A549 (cell line): ENCODE results near the gene IFITM5. TPM values are rescaled to one million over a fixed set of nuclear protein-coding genes. Genes with fewer than 3 reads are reported as not detected.

ENCODE experiments used
- ATAC-seq, 2 experiments: fragments of 200-7000 bp in 1 of 2; fragments of >200 bp in 1 of 2; cut with Nextera tagmentation in 1 of 2; cut with Tn5 transposase in 1 of 2; 3 replicates each; pipeline versions ENCODE4 v1.8.0 to v1.9.1; 2018 to 2020; ENCODE audit warnings: mild to moderate bottlenecking in 1 of 2, moderate library complexity in 1 of 2
- CTCF ChIA-PET: fragments of 300-600 bp; sonication (Branson Sonifier 250); formaldehyde crosslinking; extraction: SDS; loops from one replicate; lab custom pipeline; 2021; ENCODE audit warnings: antibody characterized with exemption, inconsistent platforms; lab: Yijun Ruan, JAX
- POLR2A ChIA-PET: fragments of 350-600 bp; formaldehyde crosslinking; extraction: SDS; loops from one replicate; lab custom pipeline; 2021; ENCODE audit warnings: antibody characterized with exemption, inconsistent platforms; lab: Yijun Ruan, JAX
- DNase-seq, 2 experiments: peaks; one replicate each; pipeline versions ENCODE4 v3.0.0 to v3.0.0-alpha.2; 2011 to 2016; ENCODE audit warnings: low read depth in 1 of 2, low spot score in 1 of 2
- FAIRE-seq: peaks from 2 replicates; lab custom pipeline; 2011; peaks lifted over from hg19 to GRCh38; lab: Jason Lieb, UNC
- H3K27ac ChIP-seq, 2 experiments: fragments of >200 bp; sonication (Bioruptor Twin); formaldehyde crosslinking; 3 replicates each; pipeline ENCODE4 v1.5.1; 2016 to 2017
- H3K4me1 ChIP-seq: fragments of >200 bp; sonication (Bioruptor Twin); formaldehyde crosslinking; 3 replicates; pipeline ENCODE4 v1.6.1; 2016
- H3K4me2 ChIP-seq: fragments of >200 bp; sonication (Bioruptor Twin); formaldehyde crosslinking; 3 replicates; pipeline ENCODE4 v1.6.1; 2016
- H3K4me3 ChIP-seq: fragments of >200 bp; sonication (Bioruptor Twin); formaldehyde crosslinking; 3 replicates; pipeline ENCODE4 v1.5.1; 2016
- H3K9me3 ChIP-seq: fragments of >200 bp; sonication (Bioruptor Twin); formaldehyde crosslinking; 3 replicates; pipeline ENCODE4 v1.6.1; 2016
- CEBPB ChIP-seq, 2 experiments: fragments of >200 bp in 1 of 2; sonication (Bioruptor Twin) in 1 of 2; formaldehyde crosslinking in 1 of 2; IDR thresholded peaks; 2 replicates each; pipeline ENCODE4 v1.6.1; 2012 to 2016
- CHD2 ChIP-seq: fragments of 150-350 bp; IDR thresholded peaks from 2 replicates; pipeline ENCODE4 v1.6.1; 2014; ENCODE audit warnings: low read length; ENCODE audit not compliant: partially characterized antibody
- EP300 ChIP-seq, 2 experiments: fragments of >200 bp; sonication (Bioruptor Twin); formaldehyde crosslinking; IDR thresholded peaks; 2 replicates in 1 of 2; 3 replicates in 1 of 2; pipeline ENCODE4 v1.6.1; 2016 to 2017
- FOSL2 ChIP-seq, 2 experiments: fragments of 450-650 bp in 1 of 2; fragments of >200 bp in 1 of 2; sonication (Bioruptor Twin) in 1 of 2; formaldehyde crosslinking; IDR thresholded peaks; 2 replicates each; pipeline versions ENCODE4 v1.5.0 to v1.6.1; 2016 to 2020; ENCODE audit warnings: mild to moderate bottlenecking in 1 of 2, moderate library complexity in 1 of 2
- GATA3 ChIP-seq: IDR thresholded peaks from 2 replicates; pipeline ENCODE4 v1.6.1; 2012; ENCODE audit warnings: borderline replicate concordance
- KDM1A ChIP-seq: fragments of 200-600 bp; sonication (generic); IDR thresholded peaks from 2 replicates; pipeline ENCODE4 v1.6.1; 2016; ENCODE audit warnings: low read depth, mild to moderate bottlenecking
- MAFK ChIP-seq: fragments of 450-650 bp; IDR thresholded peaks from 2 replicates; pipeline ENCODE4 v1.6.1; 2014; ENCODE audit not compliant: partially characterized antibody
- MYC ChIP-seq: IDR thresholded peaks from 2 replicates; pipeline ENCODE4 v1.6.1; 2012; ENCODE audit warnings: mild to moderate bottlenecking, inconsistent platforms, low read length, improper control_type of control experiment, borderline replicate concordance
- NFE2L2 ChIP-seq: fragments of 150-350 bp; conservative IDR thresholded peaks from 2 replicates; pipeline ENCODE4 v1.6.1; 2014; ENCODE audit warnings: low read length
- NR3C1 ChIP-seq: fragments of >200 bp; sonication (Bioruptor Twin); formaldehyde crosslinking; IDR thresholded peaks from 3 replicates; pipeline ENCODE4 v1.6.1; 2017
- RCOR1 ChIP-seq: fragments of 150-350 bp; IDR thresholded peaks from 2 replicates; pipeline ENCODE4 v1.6.1; 2014; ENCODE audit warnings: antibody characterized with exemption, low read length, low read depth
- TP53 ChIP-seq: fragments of 250-450 bp; sonication (Bioruptor Pico); IDR thresholded peaks from 2 replicates; pipeline ENCODE4 v1.5.0; 2021; ENCODE audit warnings: mild to moderate bottlenecking, moderate library complexity
- ZSCAN20 ChIP-seq: fragments of 250-450 bp; sonication (Bioruptor Pico); IDR thresholded peaks from 2 replicates; pipeline ENCODE4 v1.8.0; 2022; ENCODE audit warnings: mild to moderate bottlenecking, moderate library complexity
- WGBS: methylation state at CpG from one replicate; pipeline ENCODE4 v1.1.6; 2017; ENCODE audit errors: missing lambda C conversion rate; 5-methylcytosine and 5-hydroxymethylcytosine counted together
- polyA plus RNA-seq, 4 experiments: library from polyadenylated mRNA; depleted of rRNA in 3 of 4; stranded (reverse); fragments of >200 nt; fragmentation: RNase III in 1 of 4; extraction: RNeasy Plus Mini Kit Qiagen cat#74134 plus additional on column Dnase treatment in 1 of 4; gene quantifications; 2 replicates in 3 of 4; 3 replicates in 1 of 4; pipeline ENCODE4 v1.2.3, GENCODE V29; 2011 to 2017
- TF ChIP-seq, protein P1 (sequence below): fragments of 150-350 bp; IDR thresholded peaks from 2 replicates; pipeline ENCODE4 v1.6.1; 2014; ENCODE audit warnings: low read depth, mild to moderate bottlenecking, low read length
- TF ChIP-seq, protein P2 (sequence below): fragments of >200 bp; sonication (Bioruptor Twin); formaldehyde crosslinking; IDR thresholded peaks from 3 replicates; pipeline ENCODE4 v1.6.1; 2016
- TF ChIP-seq, protein P3 (sequence below): fragments of 200-600 bp; sonication (generic); IDR thresholded peaks from 2 replicates; pipeline ENCODE4 v1.6.1; 2016; ENCODE audit warnings: antibody characterized with exemption, mild to moderate bottlenecking, moderate library complexity
- TF ChIP-seq, protein P4 (sequence below): IDR thresholded peaks from 2 replicates; pipeline ENCODE4 v1.6.1; 2012; ENCODE audit warnings: low read depth, borderline replicate concordance
- TF ChIP-seq, protein P5 (sequence below): fragments of 250-450 bp; sonication (Bioruptor Pico); IDR thresholded peaks from 2 replicates; pipeline ENCODE4 v1.5.0; 2020; ENCODE audit warnings: low read depth, mild to moderate bottlenecking, moderate library complexity

The IFITM5 gene
- polyA plus RNA-seq, 2 of the 4 experiments (the other 2 are of a cell fraction) = not detected

DNA sequence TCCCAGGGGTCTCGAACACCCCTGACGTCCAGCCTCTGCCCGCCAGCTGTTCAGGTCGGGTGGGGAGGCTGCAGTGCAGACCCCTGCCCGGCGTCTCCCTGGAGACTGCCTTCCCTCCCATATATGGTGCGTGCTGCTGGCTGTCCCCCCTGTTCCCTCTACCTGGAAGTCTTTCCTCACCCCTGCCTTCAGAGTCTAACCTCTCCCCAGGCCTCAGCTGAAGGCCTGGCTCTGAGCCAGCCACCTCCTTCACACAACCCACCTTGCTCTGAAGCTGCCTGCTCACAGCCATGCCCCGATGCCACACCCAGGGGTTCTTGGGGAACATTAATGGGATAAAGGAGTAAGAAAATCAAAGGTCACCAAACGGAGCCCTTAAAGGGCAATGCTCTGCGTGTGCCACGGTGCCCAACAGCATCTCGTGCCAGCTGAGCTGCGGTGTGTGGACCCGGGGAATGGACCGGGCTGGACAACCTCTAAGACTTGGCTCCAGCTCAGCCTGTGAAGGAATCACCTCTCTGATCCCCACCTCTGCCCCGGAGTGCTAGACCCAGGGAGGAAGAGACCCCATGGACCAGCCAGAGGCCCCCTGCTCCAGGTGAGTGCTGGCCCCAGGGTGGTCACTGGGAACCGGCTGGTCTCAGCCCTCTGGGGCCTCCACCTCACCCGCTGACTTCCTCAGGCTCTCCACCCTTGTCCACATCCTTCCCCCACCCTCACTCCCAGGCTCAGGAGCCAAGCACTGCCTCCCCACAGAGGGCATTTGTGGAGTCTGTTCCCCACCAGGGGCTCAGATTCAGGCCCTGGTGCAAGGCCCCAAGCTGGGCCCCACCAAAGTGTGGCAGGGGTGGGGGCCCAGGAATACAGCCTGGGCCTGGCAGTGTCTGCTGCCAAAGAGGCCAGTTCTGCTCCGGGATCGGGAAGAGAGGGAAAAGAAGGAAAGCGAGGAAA, 21.1 kb downstream of the IFITM5 start, which contains the start of gene NLRP6 (continued):
- TF ChIP-seq, protein P1, sequence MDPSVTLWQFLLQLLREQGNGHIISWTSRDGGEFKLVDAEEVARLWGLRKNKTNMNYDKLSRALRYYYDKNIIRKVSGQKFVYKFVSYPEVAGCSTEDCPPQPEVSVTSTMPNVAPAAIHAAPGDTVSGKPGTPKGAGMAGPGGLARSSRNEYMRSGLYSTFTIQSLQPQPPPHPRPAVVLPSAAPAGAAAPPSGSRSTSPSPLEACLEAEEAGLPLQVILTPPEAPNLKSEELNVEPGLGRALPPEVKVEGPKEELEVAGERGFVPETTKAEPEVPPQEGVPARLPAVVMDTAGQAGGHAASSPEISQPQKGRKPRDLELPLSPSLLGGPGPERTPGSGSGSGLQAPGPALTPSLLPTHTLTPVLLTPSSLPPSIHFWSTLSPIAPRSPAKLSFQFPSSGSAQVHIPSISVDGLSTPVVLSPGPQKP = no peak
- TF ChIP-seq, protein P2, sequence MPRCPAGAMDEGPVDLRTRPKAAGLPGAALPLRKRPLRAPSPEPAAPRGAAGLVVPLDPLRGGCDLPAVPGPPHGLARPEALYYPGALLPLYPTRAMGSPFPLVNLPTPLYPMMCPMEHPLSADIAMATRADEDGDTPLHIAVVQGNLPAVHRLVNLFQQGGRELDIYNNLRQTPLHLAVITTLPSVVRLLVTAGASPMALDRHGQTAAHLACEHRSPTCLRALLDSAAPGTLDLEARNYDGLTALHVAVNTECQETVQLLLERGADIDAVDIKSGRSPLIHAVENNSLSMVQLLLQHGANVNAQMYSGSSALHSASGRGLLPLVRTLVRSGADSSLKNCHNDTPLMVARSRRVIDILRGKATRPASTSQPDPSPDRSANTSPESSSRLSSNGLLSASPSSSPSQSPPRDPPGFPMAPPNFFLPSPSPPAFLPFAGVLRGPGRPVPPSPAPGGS = no peak
- TF ChIP-seq NR3C1 = no peak
- no peak for TF ChIP-seq MAFK
- TF ChIP-seq TP53 (CRISPR knock-in tag) = no peak

DNA sequence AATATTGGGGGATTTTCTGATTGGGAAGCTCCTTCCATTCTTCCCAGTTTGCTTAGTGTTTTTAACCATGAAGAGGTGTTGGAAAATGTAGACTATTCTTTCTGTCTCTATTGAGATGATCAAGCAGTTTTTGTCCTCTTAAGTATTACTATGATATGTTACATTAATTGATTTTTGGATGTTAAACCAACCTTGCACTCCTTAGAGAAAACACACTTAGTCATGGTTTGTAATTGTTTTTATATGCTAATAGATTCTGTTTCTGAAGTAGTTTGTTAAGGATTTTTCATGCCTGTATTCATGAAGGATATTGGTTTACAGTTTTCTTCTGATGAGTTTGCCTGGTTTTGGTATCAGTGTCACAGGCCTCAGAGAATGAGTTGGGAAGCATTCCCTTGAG, 23.1 kb downstream of the IFITM5 start:
- POLR2A ChIA-PET = no interaction called here
- H3K4me3 ChIP-seq = no peak overlapping the region
- peaks cover 12% of the 10 kb centered on the region; the same call in 1 of the 3 replicates for H3K4me1 ChIP-seq
- DNase-seq (no peak), ATAC-seq (no peak), FAIRE-seq (no peak)
- H3K27ac ChIP-seq = no peak overlapping the region
- no peaks in the 10 kb centered on the region; the same call in 2 of the 3 replicates for H3K9me3 ChIP-seq
- H3K4me2 ChIP-seq = no peak overlapping the region
- TF ChIP-seq RCOR1 = no peak
- TF ChIP-seq, protein P3, sequence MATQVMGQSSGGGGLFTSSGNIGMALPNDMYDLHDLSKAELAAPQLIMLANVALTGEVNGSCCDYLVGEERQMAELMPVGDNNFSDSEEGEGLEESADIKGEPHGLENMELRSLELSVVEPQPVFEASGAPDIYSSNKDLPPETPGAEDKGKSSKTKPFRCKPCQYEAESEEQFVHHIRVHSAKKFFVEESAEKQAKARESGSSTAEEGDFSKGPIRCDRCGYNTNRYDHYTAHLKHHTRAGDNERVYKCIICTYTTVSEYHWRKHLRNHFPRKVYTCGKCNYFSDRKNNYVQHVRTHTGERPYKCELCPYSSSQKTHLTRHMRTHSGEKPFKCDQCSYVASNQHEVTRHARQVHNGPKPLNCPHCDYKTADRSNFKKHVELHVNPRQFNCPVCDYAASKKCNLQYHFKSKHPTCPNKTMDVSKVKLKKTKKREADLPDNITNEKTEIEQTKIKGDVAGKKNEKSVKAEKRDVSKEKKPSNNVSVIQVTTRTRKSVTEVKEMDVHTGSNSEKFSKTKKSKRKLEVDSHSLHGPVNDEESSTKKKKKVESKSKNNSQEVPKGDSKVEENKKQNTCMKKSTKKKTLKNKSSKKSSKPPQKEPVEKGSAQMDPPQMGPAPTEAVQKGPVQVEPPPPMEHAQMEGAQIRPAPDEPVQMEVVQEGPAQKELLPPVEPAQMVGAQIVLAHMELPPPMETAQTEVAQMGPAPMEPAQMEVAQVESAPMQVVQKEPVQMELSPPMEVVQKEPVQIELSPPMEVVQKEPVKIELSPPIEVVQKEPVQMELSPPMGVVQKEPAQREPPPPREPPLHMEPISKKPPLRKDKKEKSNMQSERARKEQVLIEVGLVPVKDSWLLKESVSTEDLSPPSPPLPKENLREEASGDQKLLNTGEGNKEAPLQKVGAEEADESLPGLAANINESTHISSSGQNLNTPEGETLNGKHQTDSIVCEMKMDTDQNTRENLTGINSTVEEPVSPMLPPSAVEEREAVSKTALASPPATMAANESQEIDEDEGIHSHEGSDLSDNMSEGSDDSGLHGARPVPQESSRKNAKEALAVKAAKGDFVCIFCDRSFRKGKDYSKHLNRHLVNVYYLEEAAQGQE = no peak
- no peak for TF ChIP-seq NFE2L2
- TF ChIP-seq, protein P4, sequence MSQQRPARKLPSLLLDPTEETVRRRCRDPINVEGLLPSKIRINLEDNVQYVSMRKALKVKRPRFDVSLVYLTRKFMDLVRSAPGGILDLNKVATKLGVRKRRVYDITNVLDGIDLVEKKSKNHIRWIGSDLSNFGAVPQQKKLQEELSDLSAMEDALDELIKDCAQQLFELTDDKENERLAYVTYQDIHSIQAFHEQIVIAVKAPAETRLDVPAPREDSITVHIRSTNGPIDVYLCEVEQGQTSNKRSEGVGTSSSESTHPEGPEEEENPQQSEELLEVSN = no peak
- TF ChIP-seq, protein P2 = no peak
- no peak for TF ChIP-seq FOSL2 (IDR thresholded peaks at IDR 0.05)
- TF ChIP-seq FOSL2 (CRISPR knock-in tag; IDR thresholded peaks at IDR 0.05) = no peak
- TF ChIP-seq, all 56 proteins: peak for 0
- CTCF ChIA-PET = interaction anchor here (1.2 to 3.0 kb wide), 2 partner anchors 22 to 26 kb away, joined by 3 to 13 read pairs; no protein-coding TSS in a partner anchor

DNA sequence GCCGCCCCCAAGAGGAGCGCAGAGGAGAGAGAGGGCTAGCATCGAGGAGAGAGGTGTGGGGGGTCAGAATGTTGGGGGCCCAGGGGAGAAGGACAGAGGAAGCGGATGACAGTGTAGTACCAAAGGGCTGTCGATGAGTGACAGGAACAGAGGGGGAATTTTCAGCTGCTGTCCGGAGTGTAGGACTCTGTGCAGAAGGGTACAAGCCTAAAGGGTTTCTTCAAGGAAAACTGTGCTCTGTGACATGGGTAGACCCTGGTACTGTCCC, 26.5 kb downstream of the IFITM5 start:
- Histone ChIP-seq H3K4me3 (no peak overlapping the region), H3K4me1 (peaks cover 3% of the 10 kb centered on the region), H3K9me3 (no peaks in the 10 kb centered on the region; the same call in 2 of the 3 replicates)
- ChIA-PET POLR2A (no interaction called here), CTCF (no interaction called here)
- no peak for FAIRE-seq
- TF ChIP-seq MYC (no peak), GATA3 (no peak), NFE2L2 (no peak), ZSCAN20 (CRISPR knock-in tag) (no peak), CHD2 (no peak), CEBPB (IDR thresholded peaks at IDR 0.05) (no peak), KDM1A (no peak), EP300 (IDR thresholded peaks at IDR 0.05) (no peak)
- TF ChIP-seq, protein P5, sequence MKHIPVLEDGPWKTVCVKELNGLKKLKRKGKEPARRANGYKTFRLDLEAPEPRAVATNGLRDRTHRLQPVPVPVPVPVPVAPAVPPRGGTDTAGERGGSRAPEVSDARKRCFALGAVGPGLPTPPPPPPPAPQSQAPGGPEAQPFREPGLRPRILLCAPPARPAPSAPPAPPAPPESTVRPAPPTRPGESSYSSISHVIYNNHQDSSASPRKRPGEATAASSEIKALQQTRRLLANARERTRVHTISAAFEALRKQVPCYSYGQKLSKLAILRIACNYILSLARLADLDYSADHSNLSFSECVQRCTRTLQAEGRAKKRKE (CRISPR knock-in tag) = no peak
- TF ChIP-seq, all 56 proteins: peak for 0
- DNase-seq = no peak
- WGBS = 79% methylated on average over 6 of the region's 6 CpGs
- no peak for ATAC-seq
- H3K27ac ChIP-seq = no peak overlapping the region
- no peak overlapping the region for H3K4me2 ChIP-seq
